GDM1 (cell line): ENCODE data around the gene MUC3A.
"Not testable (repeated sequence)": the region's sequence is repeated elsewhere in the genome, so short reads cannot be mapped to it uniquely, and the experiment has no call there.

Experiments
- DNase-seq: peaks from one replicate; lab custom pipeline; 2025; lab: John Stamatoyannopoulos, UW

The MUC3A gene

GRCh38 chr7:100949227-100949932, at the start of gene MUC3A:
Gene MUC3A (plus strand): TSS chr7:100949534. CDS start chr7:100949625, 91 bp downstream.
- DNase-seq, result no peak

GRCh38 chr7:100900978-100901377, 48.4 kb upstream of the MUC3A start:
- no peak for DNase-seq

GRCh38 chr7:100901921-100902332, 47.4 kb upstream of the MUC3A start:
- no peak for DNase-seq

- no peak for DNase-seq
These were observed 46.7 kb upstream of the MUC3A start for GRCh38 chr7:100902638-100903037.

- no peak for DNase-seq
These were observed 40.8 kb upstream of the MUC3A start for GRCh38 chr7:100908512-100908911.

GRCh38 chr7:100910443-100910842, 38.9 kb upstream of the MUC3A start:
- not testable (repeated sequence) for DNase-seq

- no peak for DNase-seq
These were observed 37.9 kb upstream of the MUC3A start for GRCh38 chr7:100911484-100911883.

GRCh38 chr7:100914208-100914878, 35.0 kb upstream of the MUC3A start:
- no peak for DNase-seq

GRCh38 chr7:100914879-100915447, 34.4 kb upstream of the MUC3A start:
- no peak for DNase-seq

GRCh38 chr7:100919335-100919734, 30.0 kb upstream of the MUC3A start:
- DNase-seq, result not testable (repeated sequence)

GRCh38 chr7:100919779-100920437, 29.4 kb upstream of the MUC3A start:
- DNase-seq, result not testable (repeated sequence)

GRCh38 chr7:100921039-100921438, 28.3 kb upstream of the MUC3A start:
- DNase-seq, result no peak

GRCh38 chr7:100923616-100924015, 25.7 kb upstream of the MUC3A start:
- DNase-seq, result not testable (repeated sequence)

- DNase-seq, result no peak
These were observed 19.5 kb upstream of the MUC3A start for GRCh38 chr7:100929808-100930174.

GRCh38 chr7:100933734-100934133, 15.6 kb upstream of the MUC3A start:
- no peak for DNase-seq

GRCh38 chr7:100935381-100935780, 14.0 kb upstream of the MUC3A start:
- not testable (repeated sequence) for DNase-seq

GRCh38 chr7:100936167-100936566, 13.2 kb upstream of the MUC3A start:
- not testable (repeated sequence) for DNase-seq

GRCh38 chr7:100942045-100942774, 7.1 kb upstream of the MUC3A start:
- no peak for DNase-seq

GRCh38 chr7:100943693-100944092, 5.6 kb upstream of the MUC3A start:
- DNase-seq, result no peak

GRCh38 chr7:100944138-100944537, 5.2 kb upstream of the MUC3A start:
- DNase-seq, result no peak

- DNase-seq, result no peak
These were observed 3.2 kb upstream of the MUC3A start for GRCh38 chr7:100946111-100946510.

GRCh38 chr7:100946766-100947365, 2.5 kb upstream of the MUC3A start:
- no peak for DNase-seq
